HCT116 (cell line): Measurements from ENCODE around the gene TMEM135.

ENCODE experiments used
- CEBPB ChIP-seq: IDR thresholded peaks from 2 replicates; pipeline ENCODE4 v1.6.1; 2012; ENCODE audit warnings: low read depth
- EZH2 ChIP-seq: fragments of 200-600 bp; sonication (generic); IDR thresholded peaks from 2 replicates; pipeline ENCODE4 v1.6.1; 2017; ENCODE audit warnings: antibody characterized with exemption, mixed run types
- FOSL1 ChIP-seq: IDR thresholded peaks from 2 replicates; pipeline ENCODE4 v1.6.1; 2012; ENCODE audit warnings: low read depth
- JUND ChIP-seq: IDR thresholded peaks from 2 replicates; pipeline ENCODE4 v1.6.1; 2012
- POLR2A ChIP-seq: IDR thresholded peaks from 2 replicates; pipeline ENCODE4 v1.7.0; 2011; ENCODE audit warnings: borderline replicate concordance; ENCODE audit not compliant: insufficient read depth, insufficient read length; ENCODE audit errors: extremely low read depth
- POLR2AphosphoS5 ChIP-seq: IDR thresholded peaks from 2 replicates; pipeline ENCODE4 v1.6.1; 2011; ENCODE audit warnings: mild to moderate bottlenecking, low read depth, low read length, moderate library complexity
- RAD21 ChIP-seq: IDR thresholded peaks from 2 replicates; pipeline ENCODE4 v1.6.1; 2012; ENCODE audit warnings: low read depth, mild to moderate bottlenecking
- TCF7L2 ChIP-seq: IDR thresholded peaks from 2 replicates; pipeline ENCODE4 v1.7.0; 2011; ENCODE audit warnings: borderline replicate concordance, inconsistent platforms; ENCODE audit not compliant: insufficient read depth, insufficient read length; ENCODE audit errors: extremely low read depth
- YY1 ChIP-seq: IDR thresholded peaks from 2 replicates; pipeline ENCODE4 v1.6.1; 2011; ENCODE audit warnings: low read length, low read depth, moderate library complexity, mild to moderate bottlenecking; ENCODE audit not compliant: insufficient replicate concordance; ENCODE audit errors: extremely low read depth
- TF ChIP-seq, protein P1 (sequence below), 3 experiments: fragments of 200-600 bp in 1 of 3; sonication (generic) in 1 of 3; IDR thresholded peaks in 2 of 3; conservative IDR thresholded peaks in 1 of 3; 2 replicates each; pipeline ENCODE4 v1.5.1; 2012 to 2017; ENCODE audit warnings: low read depth in 2 of 3, low read length in 2 of 3, antibody characterized with exemption in 1 of 3, borderline replicate concordance in 1 of 3, control low read depth in 1 of 3, mild to moderate bottlenecking in 1 of 3, mixed read lengths in 1 of 3, mixed run types in 1 of 3, moderate library complexity in 1 of 3; ENCODE audit not compliant: insufficient read depth in 1 of 3
- TF ChIP-seq, protein P2 (sequence below): IDR thresholded peaks from 2 replicates; pipeline ENCODE4 v1.6.1; 2012; ENCODE audit warnings: low read depth

DNA sequence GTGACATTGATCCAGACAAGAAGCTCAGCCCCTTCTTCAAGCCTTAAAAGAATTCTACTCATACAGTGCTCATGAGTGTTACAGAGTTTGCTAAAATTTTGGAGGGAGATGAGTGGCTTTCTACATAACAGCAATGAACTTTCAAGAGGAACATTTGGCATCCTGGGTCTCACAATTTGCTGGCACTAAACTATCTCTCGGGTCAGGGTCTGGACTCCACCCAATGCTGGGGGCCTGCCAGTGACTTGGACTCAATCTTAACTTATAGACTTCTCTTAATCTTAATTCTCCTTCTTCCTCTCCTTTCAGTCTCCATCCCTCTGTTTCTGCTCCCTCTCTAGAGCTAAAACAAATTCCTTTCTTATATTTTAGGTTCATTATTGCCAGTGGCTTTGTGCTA, 317.9 kb downstream of the TMEM135 start:
- TF ChIP-seq, protein P1, sequence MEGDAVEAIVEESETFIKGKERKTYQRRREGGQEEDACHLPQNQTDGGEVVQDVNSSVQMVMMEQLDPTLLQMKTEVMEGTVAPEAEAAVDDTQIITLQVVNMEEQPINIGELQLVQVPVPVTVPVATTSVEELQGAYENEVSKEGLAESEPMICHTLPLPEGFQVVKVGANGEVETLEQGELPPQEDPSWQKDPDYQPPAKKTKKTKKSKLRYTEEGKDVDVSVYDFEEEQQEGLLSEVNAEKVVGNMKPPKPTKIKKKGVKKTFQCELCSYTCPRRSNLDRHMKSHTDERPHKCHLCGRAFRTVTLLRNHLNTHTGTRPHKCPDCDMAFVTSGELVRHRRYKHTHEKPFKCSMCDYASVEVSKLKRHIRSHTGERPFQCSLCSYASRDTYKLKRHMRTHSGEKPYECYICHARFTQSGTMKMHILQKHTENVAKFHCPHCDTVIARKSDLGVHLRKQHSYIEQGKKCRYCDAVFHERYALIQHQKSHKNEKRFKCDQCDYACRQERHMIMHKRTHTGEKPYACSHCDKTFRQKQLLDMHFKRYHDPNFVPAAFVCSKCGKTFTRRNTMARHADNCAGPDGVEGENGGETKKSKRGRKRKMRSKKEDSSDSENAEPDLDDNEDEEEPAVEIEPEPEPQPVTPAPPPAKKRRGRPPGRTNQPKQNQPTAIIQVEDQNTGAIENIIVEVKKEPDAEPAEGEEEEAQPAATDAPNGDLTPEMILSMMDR (IDR thresholded peaks at IDR 0.05 in 2 of 3, conservative IDR thresholded peaks at IDR 0.05 in 1 of 3; ENCODE audit: borderline replicate concordance in 1 of 3, insufficient read depth in 1 of 3, low read depth in 2 of 3, low read length in 2 of 3): no peak
- TF ChIP-seq POLR2A (no peak), JUND (no peak), CEBPB (no peak), POLR2AphosphoS5 (no peak), YY1 (no peak), TCF7L2 (no peak), EZH2 (no peak), RAD21 (no peak), FOSL1 (no peak)
- TF ChIP-seq, protein P2, sequence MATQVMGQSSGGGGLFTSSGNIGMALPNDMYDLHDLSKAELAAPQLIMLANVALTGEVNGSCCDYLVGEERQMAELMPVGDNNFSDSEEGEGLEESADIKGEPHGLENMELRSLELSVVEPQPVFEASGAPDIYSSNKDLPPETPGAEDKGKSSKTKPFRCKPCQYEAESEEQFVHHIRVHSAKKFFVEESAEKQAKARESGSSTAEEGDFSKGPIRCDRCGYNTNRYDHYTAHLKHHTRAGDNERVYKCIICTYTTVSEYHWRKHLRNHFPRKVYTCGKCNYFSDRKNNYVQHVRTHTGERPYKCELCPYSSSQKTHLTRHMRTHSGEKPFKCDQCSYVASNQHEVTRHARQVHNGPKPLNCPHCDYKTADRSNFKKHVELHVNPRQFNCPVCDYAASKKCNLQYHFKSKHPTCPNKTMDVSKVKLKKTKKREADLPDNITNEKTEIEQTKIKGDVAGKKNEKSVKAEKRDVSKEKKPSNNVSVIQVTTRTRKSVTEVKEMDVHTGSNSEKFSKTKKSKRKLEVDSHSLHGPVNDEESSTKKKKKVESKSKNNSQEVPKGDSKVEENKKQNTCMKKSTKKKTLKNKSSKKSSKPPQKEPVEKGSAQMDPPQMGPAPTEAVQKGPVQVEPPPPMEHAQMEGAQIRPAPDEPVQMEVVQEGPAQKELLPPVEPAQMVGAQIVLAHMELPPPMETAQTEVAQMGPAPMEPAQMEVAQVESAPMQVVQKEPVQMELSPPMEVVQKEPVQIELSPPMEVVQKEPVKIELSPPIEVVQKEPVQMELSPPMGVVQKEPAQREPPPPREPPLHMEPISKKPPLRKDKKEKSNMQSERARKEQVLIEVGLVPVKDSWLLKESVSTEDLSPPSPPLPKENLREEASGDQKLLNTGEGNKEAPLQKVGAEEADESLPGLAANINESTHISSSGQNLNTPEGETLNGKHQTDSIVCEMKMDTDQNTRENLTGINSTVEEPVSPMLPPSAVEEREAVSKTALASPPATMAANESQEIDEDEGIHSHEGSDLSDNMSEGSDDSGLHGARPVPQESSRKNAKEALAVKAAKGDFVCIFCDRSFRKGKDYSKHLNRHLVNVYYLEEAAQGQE: no peak
